Stimulated activated CD8-positive, alpha-beta memory T cell treated with anti-CD3 and anti-CD28 coated beads, Interleukin-15, amount 100 ng/mL, for 24 hours (primary cell): ENCODE results near the gene SPATC1L.
"Not testable (repeated sequence)": the region's sequence is repeated elsewhere in the genome, so short reads cannot be mapped to it uniquely, and the experiment has no call there.

Experiments used
- DNase-seq: peaks from one replicate; pipeline ENCODE4 v3.0.0-alpha.2; 2020; ENCODE audit warnings: low read depth

The SPATC1L gene

GRCh38 chr21:46150491-46151121, 33.7 kb downstream of the SPATC1L start:
- no peak for DNase-seq

GRCh38 chr21:46150073-46150472, 34.2 kb downstream of the SPATC1L start:
- DNase-seq = no peak

- DNase-seq = no peak
These were observed 34.9 kb downstream of the SPATC1L start for GRCh38 chr21:46149205-46149901.

GRCh38 chr21:46148106-46148505, 36.2 kb downstream of the SPATC1L start:
- DNase-seq = no peak

- DNase-seq = not testable (repeated sequence)
These were observed 36.8 kb downstream of the SPATC1L start for GRCh38 chr21:46147429-46147828.

GRCh38 chr21:46146856-46147255, 37.4 kb downstream of the SPATC1L start:
- no peak for DNase-seq

GRCh38 chr21:46145840-46146691, 38.2 kb downstream of the SPATC1L start:
- DNase-seq = no peak

- DNase-seq = no peak
These were observed 39.0 kb downstream of the SPATC1L start for GRCh38 chr21:46145159-46145839.

GRCh38 chr21:46144464-46145070, 39.7 kb downstream of the SPATC1L start:
- DNase-seq = no peak

GRCh38 chr21:46142582-46143473, 41.4 kb downstream of the SPATC1L start:
- DNase-seq = no peak

- DNase-seq = no peak
These were observed 42.3 kb downstream of the SPATC1L start for GRCh38 chr21:46141767-46142581.

GRCh38 chr21:46140352-46141003, 43.8 kb downstream of the SPATC1L start:
- DNase-seq = not testable (repeated sequence)

GRCh38 chr21:46139686-46140085, 44.6 kb downstream of the SPATC1L start:
- DNase-seq = no peak

- DNase-seq = no peak
These were observed 45.8 kb downstream of the SPATC1L start for GRCh38 chr21:46138383-46138970.

GRCh38 chr21:46137908-46138307, 46.4 kb downstream of the SPATC1L start:
- no peak for DNase-seq

- DNase-seq = no peak
These were observed 47.4 kb downstream of the SPATC1L start for GRCh38 chr21:46136739-46137349.

- no peak for DNase-seq
These were observed 48.4 kb downstream of the SPATC1L start for GRCh38 chr21:46135782-46136395.
